ENCODE measurements around the gene MIOS. TPM values are rescaled to one million over a fixed set of nuclear protein-coding genes. Genes with fewer than 3 reads are reported as not detected.

MIOS gene
- total and polyA plus RNA-seq, 9 of the 15 experiments (the other 6 are each of a cell fraction or from before 2014, with no cell fraction given) = 7.8 to 47.8 (median 30.6) TPM

DNA sequence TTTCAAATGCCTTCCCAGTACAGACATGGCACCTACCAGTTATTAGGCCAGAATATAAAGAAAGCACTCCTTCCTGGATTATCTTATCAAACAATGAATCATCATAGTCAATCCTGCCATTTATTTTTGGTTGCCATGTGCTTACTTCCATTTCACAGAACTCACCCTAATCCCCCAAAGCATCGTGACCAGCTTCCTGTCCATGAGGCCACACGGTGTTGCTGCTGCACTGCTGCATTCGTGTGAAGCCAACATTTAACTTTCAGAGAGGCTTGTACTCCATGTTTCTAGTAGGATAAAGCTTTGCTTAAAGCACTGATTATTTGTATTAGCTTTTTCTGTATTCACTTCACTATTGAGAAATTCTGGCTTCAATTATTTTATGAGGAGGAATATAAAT is 45.4 kb upstream of the MIOS start (continued):
- TF ChIP-seq, protein P1, sequence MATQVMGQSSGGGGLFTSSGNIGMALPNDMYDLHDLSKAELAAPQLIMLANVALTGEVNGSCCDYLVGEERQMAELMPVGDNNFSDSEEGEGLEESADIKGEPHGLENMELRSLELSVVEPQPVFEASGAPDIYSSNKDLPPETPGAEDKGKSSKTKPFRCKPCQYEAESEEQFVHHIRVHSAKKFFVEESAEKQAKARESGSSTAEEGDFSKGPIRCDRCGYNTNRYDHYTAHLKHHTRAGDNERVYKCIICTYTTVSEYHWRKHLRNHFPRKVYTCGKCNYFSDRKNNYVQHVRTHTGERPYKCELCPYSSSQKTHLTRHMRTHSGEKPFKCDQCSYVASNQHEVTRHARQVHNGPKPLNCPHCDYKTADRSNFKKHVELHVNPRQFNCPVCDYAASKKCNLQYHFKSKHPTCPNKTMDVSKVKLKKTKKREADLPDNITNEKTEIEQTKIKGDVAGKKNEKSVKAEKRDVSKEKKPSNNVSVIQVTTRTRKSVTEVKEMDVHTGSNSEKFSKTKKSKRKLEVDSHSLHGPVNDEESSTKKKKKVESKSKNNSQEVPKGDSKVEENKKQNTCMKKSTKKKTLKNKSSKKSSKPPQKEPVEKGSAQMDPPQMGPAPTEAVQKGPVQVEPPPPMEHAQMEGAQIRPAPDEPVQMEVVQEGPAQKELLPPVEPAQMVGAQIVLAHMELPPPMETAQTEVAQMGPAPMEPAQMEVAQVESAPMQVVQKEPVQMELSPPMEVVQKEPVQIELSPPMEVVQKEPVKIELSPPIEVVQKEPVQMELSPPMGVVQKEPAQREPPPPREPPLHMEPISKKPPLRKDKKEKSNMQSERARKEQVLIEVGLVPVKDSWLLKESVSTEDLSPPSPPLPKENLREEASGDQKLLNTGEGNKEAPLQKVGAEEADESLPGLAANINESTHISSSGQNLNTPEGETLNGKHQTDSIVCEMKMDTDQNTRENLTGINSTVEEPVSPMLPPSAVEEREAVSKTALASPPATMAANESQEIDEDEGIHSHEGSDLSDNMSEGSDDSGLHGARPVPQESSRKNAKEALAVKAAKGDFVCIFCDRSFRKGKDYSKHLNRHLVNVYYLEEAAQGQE (IDR thresholded peaks at IDR 0.05; ENCODE audit: borderline replicate concordance) = 0 out of 2 replicates have a peak, but pooled peaks have one; percentile 7
- TF ChIP-seq, protein P1 (CRISPR knock-in tag; IDR thresholded peaks at IDR 0.05; ENCODE audit: low read depth) = no peak
- peak; percentile 30 to 57; a peak in 3 of 4 replicates for TF ChIP-seq RAD21 (CRISPR knock-in tag; conservative IDR thresholded peaks at IDR 0.05 in 1 of 2, IDR thresholded peaks at IDR 0.05 in 1 of 2)
- TF ChIP-seq, protein P2, sequence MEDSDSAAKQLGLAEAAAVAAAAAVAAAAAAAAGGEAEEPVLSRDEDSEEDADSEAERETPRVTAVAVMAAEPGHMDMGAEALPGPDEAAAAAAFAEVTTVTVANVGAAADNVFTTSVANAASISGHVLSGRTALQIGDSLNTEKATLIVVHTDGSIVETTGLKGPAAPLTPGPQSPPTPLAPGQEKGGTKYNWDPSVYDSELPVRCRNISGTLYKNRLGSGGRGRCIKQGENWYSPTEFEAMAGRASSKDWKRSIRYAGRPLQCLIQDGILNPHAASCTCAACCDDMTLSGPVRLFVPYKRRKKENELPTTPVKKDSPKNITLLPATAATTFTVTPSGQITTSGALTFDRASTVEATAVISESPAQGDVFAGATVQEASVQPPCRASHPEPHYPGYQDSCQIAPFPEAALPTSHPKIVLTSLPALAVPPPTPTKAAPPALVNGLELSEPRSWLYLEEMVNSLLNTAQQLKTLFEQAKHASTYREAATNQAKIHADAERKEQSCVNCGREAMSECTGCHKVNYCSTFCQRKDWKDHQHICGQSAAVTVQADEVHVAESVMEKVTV (CRISPR knock-in tag; IDR thresholded peaks at IDR 0.05) = 0 out of 2 replicates have a peak, but pooled peaks have one; percentile 8
- TF ChIP-seq ZNF133 (CRISPR knock-in tag; IDR thresholded peaks at IDR 0.05) = no peak
- TF ChIP-seq MYC (IDR thresholded peaks at IDR 0.05; ENCODE audit: low read depth, low read length) = peak; percentile 39; the same call in 1 of the 2 replicates
- TF ChIP-seq MYC (CRISPR knock-in tag; IDR thresholded peaks at IDR 0.05; ENCODE audit: borderline replicate concordance, low read depth) = no peak
- TF ChIP-seq, protein P3, sequence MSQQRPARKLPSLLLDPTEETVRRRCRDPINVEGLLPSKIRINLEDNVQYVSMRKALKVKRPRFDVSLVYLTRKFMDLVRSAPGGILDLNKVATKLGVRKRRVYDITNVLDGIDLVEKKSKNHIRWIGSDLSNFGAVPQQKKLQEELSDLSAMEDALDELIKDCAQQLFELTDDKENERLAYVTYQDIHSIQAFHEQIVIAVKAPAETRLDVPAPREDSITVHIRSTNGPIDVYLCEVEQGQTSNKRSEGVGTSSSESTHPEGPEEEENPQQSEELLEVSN (IDR thresholded peaks at IDR 0.05; ENCODE audit: borderline replicate concordance in 1 of 2, extremely low read depth in 1 of 2, insufficient read depth in 1 of 2, insufficient read length in 1 of 2, low read depth in 1 of 2, low read length in 1 of 2, poor library complexity in 1 of 2, severe bottlenecking in 1 of 2) = peak in 1 of 2 experiments; percentile 63
- TF ChIP-seq, protein P4, sequence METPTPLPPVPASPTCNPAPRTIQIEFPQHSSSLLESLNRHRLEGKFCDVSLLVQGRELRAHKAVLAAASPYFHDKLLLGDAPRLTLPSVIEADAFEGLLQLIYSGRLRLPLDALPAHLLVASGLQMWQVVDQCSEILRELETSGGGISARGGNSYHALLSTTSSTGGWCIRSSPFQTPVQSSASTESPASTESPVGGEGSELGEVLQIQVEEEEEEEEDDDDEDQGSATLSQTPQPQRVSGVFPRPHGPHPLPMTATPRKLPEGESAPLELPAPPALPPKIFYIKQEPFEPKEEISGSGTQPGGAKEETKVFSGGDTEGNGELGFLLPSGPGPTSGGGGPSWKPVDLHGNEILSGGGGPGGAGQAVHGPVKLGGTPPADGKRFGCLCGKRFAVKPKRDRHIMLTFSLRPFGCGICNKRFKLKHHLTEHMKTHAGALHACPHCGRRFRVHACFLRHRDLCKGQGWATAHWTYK (CRISPR knock-in tag; IDR thresholded peaks at IDR 0.05) = no peak
- TF ChIP-seq TCF7L2 (IDR thresholded peaks at IDR 0.05; ENCODE audit: low read depth, low read length) = no peak
- no peak for TF ChIP-seq ZKSCAN3 (CRISPR knock-in tag; IDR thresholded peaks at IDR 0.05)
- TF ChIP-seq, protein P5, sequence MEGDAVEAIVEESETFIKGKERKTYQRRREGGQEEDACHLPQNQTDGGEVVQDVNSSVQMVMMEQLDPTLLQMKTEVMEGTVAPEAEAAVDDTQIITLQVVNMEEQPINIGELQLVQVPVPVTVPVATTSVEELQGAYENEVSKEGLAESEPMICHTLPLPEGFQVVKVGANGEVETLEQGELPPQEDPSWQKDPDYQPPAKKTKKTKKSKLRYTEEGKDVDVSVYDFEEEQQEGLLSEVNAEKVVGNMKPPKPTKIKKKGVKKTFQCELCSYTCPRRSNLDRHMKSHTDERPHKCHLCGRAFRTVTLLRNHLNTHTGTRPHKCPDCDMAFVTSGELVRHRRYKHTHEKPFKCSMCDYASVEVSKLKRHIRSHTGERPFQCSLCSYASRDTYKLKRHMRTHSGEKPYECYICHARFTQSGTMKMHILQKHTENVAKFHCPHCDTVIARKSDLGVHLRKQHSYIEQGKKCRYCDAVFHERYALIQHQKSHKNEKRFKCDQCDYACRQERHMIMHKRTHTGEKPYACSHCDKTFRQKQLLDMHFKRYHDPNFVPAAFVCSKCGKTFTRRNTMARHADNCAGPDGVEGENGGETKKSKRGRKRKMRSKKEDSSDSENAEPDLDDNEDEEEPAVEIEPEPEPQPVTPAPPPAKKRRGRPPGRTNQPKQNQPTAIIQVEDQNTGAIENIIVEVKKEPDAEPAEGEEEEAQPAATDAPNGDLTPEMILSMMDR (IDR thresholded peaks at IDR 0.05 in 2 of 3, conservative IDR thresholded peaks at IDR 0.05 in 1 of 3; ENCODE audit: insufficient read depth in 2 of 3, low read depth in 1 of 3, low read length in 3 of 3) = peak in 2 of 3 experiments; percentile 32 to 36; a peak in 2 of 6 replicates

Measured in K562 (cell line).